ENCODE results near the gene LSM7. TPM values are rescaled to one million over a fixed set of nuclear protein-coding genes. Genes with fewer than 3 reads are reported as not detected.
"Not testable (repeated sequence)": the region's sequence is repeated elsewhere in the genome, so short reads cannot be mapped to it uniquely, and the experiment has no call there.

Gene LSM7
- total RNA-seq, 6 experiments from 2014 or later = 22.4 to 64.2 (median 28.2) TPM

DNA sequence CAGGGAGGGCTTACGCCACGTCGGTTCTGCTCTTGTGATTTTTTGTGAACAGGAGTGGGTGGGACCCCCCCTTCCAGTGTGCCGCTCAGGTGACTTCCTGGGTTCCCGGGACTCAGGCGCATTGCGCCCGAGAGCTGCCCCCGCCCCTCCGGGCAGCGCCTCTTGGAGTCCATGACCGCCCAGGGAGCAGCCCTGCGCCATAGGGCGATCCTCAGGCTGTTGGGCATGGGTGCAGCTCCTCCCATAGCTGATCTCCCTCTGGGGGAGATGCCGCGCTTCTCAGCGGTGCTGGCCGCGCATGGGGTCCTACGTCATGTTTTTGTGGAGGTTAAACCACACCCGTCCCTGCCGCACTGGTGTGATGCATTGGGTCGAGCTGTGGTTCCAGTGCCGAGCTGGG, 23.7 kb upstream of the LSM7 start:
- TF ChIP-seq, protein P1, sequence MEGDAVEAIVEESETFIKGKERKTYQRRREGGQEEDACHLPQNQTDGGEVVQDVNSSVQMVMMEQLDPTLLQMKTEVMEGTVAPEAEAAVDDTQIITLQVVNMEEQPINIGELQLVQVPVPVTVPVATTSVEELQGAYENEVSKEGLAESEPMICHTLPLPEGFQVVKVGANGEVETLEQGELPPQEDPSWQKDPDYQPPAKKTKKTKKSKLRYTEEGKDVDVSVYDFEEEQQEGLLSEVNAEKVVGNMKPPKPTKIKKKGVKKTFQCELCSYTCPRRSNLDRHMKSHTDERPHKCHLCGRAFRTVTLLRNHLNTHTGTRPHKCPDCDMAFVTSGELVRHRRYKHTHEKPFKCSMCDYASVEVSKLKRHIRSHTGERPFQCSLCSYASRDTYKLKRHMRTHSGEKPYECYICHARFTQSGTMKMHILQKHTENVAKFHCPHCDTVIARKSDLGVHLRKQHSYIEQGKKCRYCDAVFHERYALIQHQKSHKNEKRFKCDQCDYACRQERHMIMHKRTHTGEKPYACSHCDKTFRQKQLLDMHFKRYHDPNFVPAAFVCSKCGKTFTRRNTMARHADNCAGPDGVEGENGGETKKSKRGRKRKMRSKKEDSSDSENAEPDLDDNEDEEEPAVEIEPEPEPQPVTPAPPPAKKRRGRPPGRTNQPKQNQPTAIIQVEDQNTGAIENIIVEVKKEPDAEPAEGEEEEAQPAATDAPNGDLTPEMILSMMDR (IDR thresholded peaks at IDR 0.05) = no peak
- TF ChIP-seq POLR2A (IDR thresholded peaks at IDR 0.05) = no peak
- Histone ChIP-seq H3K27me3 (no peaks in the 10 kb centered on the region), H3K27ac (no peak overlapping the region), H3K9me3 (no peaks in the 10 kb centered on the region), H3K36me3 (peaks cover 0 to 7% (median 0%) of the 10 kb centered on the region in 4 donors), H3K4me3 (no peak overlapping the region), H3K4me1 (no peaks in the 10 kb centered on the region)
- no CpG with 5 or more reads among the region's 24 CpGs for WGBS (ENCODE audit: insufficient coverage, low coverage, low lambda C conversion rate, missing lambda C conversion rate)
- intact Hi-C loops (cut with DNase I) = no loop called here
- ATAC-seq (peak in 1 of 4 donors; percentile 11), DNase-seq (no peak)

DNA sequence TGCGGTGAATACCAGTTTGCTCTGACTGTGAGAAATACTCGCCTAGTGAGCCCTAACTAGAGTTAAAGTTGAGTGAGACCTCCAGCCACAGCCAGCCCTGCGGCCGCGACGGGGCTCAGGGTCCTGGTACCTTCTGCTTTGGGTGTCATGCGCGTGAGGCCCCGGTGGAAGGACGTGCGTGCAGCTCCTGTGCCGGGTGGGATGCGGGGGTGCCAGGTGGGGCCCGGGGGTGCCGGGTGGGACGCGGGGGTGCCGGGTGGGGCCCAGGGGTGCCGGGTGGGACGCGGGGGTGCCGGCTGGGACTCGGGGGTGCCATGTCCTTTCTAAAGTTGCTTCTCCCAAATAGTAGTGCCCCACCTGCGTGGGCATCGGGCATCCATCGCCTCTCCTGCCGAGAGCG, 23.2 kb upstream of the LSM7 start:
- DNase-seq (peak in 1 of 3 donors; percentile 37), ATAC-seq (no peak)
- no peaks in the 10 kb centered on the region for H3K4me1 ChIP-seq
- no peaks in the 10 kb centered on the region for H3K9me3 ChIP-seq
- no peak for TF ChIP-seq POLR2A (IDR thresholded peaks at IDR 0.05)
- TF ChIP-seq, protein P1 (IDR thresholded peaks at IDR 0.05) = no peak
- no peaks in the 10 kb centered on the region for H3K27me3 ChIP-seq
- WGBS (ENCODE audit: insufficient coverage, low coverage, low lambda C conversion rate, missing lambda C conversion rate) = no CpG with 5 or more reads among the region's 28 CpGs
- intact Hi-C loops (cut with DNase I) = no loop called here
- H3K27ac ChIP-seq = no peak overlapping the region
- H3K4me3 ChIP-seq = no peak overlapping the region
- peaks cover 0 to 9% (median 0%) of the 10 kb centered on the region in 4 donors for H3K36me3 ChIP-seq

DNA sequence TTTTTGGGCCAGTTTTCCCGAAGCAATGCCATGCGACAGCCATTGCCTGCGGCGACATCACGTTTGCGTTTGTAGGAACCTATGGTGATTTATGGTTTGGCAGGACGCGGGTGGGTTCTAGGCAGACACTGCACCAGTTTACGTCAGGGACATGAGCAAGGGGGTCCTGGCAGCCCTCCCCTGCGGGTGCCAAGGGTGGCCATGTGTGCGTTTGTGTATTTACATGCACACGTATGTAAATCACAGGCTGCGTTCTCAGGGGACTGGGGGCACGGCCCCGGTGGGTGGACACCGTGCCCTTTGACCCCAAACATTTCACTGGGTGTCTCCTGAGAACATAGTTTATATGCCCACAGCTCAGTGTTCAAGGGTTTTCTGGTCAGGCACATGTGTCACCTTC, 22.3 kb upstream of the LSM7 start:
- DNase-seq (no peak), ATAC-seq (no peak)
- TF ChIP-seq POLR2A (IDR thresholded peaks at IDR 0.05) = no peak
- TF ChIP-seq, protein P1 (IDR thresholded peaks at IDR 0.05) = no peak
- Histone ChIP-seq H3K4me1 (no peaks in the 10 kb centered on the region), H3K36me3 (peaks cover 0 to 12% (median 0%) of the 10 kb centered on the region in 4 donors), H3K27me3 (no peaks in the 10 kb centered on the region), H3K4me3 (no peak overlapping the region), H3K27ac (no peak overlapping the region), H3K9me3 (no peaks in the 10 kb centered on the region)
- 92% methylated on average over 6 of the region's 16 CpGs for WGBS (ENCODE audit: insufficient coverage, low coverage, low lambda C conversion rate, missing lambda C conversion rate)
- intact Hi-C loops (cut with DNase I) = no loop called here

DNA sequence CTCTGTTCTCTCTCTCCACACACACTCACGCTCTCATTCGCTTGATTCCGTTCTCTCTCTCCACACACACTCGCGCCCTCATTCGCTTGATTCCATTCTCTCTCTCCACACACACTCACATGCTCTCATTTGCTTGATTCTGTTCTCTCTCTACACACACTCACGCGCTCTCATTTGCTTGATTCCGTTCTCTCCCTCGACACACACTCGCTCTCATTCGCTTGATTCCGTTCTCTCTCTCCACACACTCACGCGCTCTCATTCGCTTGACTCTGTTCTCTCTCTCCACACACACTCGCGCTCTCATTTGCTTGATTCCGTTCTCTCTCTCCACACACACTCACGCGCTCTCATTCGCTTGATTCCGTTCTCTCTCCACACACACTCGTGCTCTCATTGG, 21.4 kb upstream of the LSM7 start:
- peaks cover 0 to 12% (median 0%) of the 10 kb centered on the region in 4 donors for H3K36me3 ChIP-seq
- 89% methylated on average over 22 of the region's 24 CpGs for WGBS (ENCODE audit: insufficient coverage, low coverage, low lambda C conversion rate, missing lambda C conversion rate)
- DNase-seq; ATAC-seq; H3K4me3 ChIP-seq; H3K27me3 ChIP-seq; H3K9me3 ChIP-seq; H3K4me1 ChIP-seq; H3K27ac ChIP-seq; intact Hi-C loops (cut with DNase I): not testable (repeated sequence)

DNA sequence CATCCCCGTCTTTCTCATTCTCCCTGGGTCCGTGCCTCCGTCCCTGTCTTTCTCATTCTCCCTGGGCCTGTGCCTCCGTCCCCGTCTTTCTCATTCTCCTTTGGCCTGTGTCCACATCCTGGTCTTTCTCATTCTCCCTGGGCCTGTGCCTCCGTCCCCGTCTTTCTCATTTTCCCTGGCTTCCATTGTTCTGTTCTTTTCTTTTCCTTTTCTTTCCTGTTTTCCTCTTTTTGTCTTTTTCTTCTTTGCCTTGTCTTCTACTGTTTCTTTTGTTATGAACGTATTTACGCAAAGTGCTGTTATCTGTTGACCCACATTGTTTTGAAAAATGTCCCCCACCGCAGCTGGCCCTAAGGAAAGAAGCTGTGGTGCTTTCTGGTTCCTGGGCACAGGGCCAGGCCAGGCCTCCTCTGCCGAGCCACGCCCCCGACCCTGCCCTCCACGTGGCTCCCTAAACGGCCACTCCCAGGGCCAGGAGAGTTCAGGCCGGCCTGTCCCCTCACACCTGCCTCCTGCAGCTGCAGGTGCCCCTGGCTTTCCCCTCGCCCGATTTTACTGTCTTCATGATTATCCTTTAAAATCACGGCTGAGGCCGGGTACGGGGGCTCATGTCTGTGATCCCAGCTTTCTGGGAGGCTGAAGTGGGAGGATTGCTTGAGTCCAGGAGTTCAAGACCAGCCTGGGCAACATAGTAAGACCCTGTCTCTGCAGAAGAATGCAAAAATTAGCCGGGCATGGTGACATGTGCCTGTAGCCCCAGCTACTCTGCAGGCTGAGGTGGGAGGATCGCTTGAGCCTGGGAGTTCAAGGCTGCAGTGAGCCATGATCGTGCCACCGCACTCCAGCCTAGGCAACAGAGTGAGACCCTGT, 17.6 kb upstream of the LSM7 start:
- TF ChIP-seq, protein P1 (IDR thresholded peaks at IDR 0.05) = no peak
- no peak for TF ChIP-seq POLR2A (IDR thresholded peaks at IDR 0.05)
- DNase-seq (peak; percentile 52 to 58 (median 52)), ATAC-seq (peak; percentile 60 to 82 (median 66))
- Histone ChIP-seq H3K4me3 (no peak overlapping the region), H3K36me3 (peaks cover 0 to 13% (median 0%) of the 10 kb centered on the region in 4 donors), H3K4me1 (no peaks in the 10 kb centered on the region), H3K9me3 (no peaks in the 10 kb centered on the region), H3K27me3 (no peaks in the 10 kb centered on the region), H3K27ac (no peak overlapping the region)
- intact Hi-C loops (cut with DNase I) = no loop called here
- 57% methylated on average over 21 of the region's 25 CpGs for WGBS (ENCODE audit: insufficient coverage, low coverage, low lambda C conversion rate, missing lambda C conversion rate)
